ENCODE measurements around the gene ACSL3. TPM values are rescaled to one million over a fixed set of nuclear protein-coding genes. Genes with fewer than 3 reads are reported as not detected.
"Not testable (repeated sequence)": the region's sequence is repeated elsewhere in the genome, so short reads cannot be mapped to it uniquely, and the experiment has no call there.

Gene ACSL3
- total and polyA plus RNA-seq, 10 donors, result 7.5 to 50.2 (median 41.8) TPM

DNA sequence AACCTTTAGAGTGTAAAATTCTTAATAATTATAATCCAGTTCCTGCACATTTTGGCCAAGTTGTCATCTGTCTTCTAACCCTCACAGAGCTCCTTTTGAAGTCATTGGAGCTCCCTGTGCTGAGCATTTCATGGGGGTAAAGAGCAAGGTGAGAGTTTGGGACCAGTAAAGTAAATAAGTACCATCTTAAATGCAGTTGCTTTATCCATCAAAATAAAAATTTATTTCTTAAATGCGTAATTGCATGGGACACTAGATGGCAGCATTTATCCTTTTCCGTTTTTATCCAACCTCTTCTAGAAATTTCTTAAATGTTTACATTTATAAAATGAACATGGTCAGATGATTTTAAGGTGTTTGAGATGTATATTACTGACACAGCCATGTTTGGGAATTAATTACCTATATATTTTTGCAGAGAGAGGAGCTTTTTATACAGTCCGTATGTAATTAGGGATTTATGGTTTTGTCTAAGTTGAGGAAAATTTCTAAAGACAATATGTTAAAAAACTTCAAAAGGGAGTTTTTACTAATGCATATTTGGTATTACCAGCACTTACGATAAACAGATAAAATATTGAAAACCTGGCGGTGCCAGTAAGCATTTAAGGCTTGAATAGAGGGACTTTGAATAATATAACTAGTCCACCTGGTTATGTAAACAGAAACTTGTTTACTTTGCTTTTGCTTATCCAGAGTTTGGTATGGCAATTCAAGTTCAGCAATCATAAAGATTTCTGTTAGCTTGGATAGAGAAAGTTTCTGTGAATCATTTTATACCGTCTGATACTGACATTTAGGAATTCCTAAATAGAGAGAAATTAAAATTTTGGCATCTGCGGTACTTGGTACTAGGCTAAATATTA is 54.5 kb downstream of the ACSL3 start:
- 85 to 92% (median 89%) methylated on average over 7 of the region's 7 CpGs for WGBS, 5 donors
- DNase-seq, result no peak

DNA sequence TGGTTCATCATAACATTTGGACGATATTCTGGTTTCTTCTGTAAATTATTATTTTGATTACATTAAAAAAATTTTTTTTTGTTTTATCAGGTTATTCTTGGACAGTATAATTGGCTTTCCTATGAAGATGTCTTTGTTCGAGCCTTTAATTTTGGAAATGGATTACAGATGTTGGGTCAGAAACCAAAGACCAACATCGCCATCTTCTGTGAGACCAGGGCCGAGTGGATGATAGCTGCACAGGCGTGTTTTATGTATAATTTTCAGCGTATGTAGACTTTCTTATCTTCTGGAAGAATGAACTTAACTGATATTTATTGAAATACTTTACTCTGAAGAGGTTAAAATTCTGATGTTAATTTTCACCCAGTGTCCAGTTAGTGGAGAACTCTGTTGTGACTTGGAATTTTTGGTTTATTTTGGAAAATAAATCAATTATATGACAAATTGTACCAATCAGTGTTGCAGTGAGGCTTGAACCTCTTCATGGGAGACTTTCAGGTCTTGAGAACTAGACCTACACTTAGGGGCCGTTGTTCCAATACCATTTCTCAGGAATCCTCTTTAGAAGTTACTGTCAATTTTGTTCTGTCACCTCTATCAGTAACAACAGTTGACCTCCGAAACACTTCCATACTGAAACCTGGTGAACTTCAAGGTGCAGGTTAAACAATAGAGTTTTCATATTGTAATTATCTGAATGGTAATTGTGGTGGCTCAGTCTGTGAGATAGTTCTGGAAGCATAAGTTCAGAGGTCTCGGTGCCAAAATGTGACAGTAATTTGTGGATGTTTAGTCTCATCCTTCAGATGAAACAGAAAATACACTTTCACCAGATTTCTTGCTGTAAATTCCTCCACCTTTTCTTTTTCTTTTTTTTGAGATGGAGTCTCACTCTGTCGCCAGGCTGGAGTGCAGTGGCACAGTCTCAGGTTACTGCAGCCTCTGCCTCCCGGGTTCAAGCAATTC is 55.7 kb downstream of the ACSL3 start:
- TF ChIP-seq, protein P1, sequence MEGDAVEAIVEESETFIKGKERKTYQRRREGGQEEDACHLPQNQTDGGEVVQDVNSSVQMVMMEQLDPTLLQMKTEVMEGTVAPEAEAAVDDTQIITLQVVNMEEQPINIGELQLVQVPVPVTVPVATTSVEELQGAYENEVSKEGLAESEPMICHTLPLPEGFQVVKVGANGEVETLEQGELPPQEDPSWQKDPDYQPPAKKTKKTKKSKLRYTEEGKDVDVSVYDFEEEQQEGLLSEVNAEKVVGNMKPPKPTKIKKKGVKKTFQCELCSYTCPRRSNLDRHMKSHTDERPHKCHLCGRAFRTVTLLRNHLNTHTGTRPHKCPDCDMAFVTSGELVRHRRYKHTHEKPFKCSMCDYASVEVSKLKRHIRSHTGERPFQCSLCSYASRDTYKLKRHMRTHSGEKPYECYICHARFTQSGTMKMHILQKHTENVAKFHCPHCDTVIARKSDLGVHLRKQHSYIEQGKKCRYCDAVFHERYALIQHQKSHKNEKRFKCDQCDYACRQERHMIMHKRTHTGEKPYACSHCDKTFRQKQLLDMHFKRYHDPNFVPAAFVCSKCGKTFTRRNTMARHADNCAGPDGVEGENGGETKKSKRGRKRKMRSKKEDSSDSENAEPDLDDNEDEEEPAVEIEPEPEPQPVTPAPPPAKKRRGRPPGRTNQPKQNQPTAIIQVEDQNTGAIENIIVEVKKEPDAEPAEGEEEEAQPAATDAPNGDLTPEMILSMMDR (IDR thresholded peaks at IDR 0.05 in 8 of 11, conservative IDR thresholded peaks at IDR 0.05 in 3 of 11), result no peak
- TF ChIP-seq POLR2AphosphoS5 (IDR thresholded peaks at IDR 0.05) (no peak), POLR2A (IDR thresholded peaks at IDR 0.05) (no peak)
- H3K27me3 ChIP-seq (replicated peaks in 1 of 7), result no peaks in the 10 kb centered on the region
- DNase-seq, result no peak
- H3K4me1 ChIP-seq, result peaks cover 0 to 40% (median 26%) of the 10 kb centered on the region in 6 donors
- intact Hi-C loops (cut with DNase I; ENCODE audit: low total_unique reads), result no loop called here
- no peaks in the 10 kb centered on the region for H3K9me3 ChIP-seq
- H3K36me3 ChIP-seq, result peaks cover 0 to 52% (median 22%) of the 10 kb centered on the region in 6 donors
- 92 to 96% (median 95%) methylated on average over 11 of the region's 11 CpGs for whole genome bisulfite sequencing, 5 donors
- H3K4me3 ChIP-seq, result no peak overlapping the region
- H3K27ac ChIP-seq, result no peak overlapping the region

More for the DNA sequence above, 54.5 kb downstream of the ACSL3 start:
- H3K4me3 ChIP-seq, result no peak overlapping the region
- no peaks in the 10 kb centered on the region for H3K27me3 ChIP-seq (replicated peaks in 1 of 7)
- intact Hi-C loops (cut with DNase I; ENCODE audit: low total_unique reads), result no loop called here
- H3K27ac ChIP-seq, result no peak overlapping the region
- H3K9me3 ChIP-seq, result no peaks in the 10 kb centered on the region
- TF ChIP-seq POLR2A (IDR thresholded peaks at IDR 0.05) (no peak), POLR2AphosphoS5 (IDR thresholded peaks at IDR 0.05) (no peak)
- TF ChIP-seq, protein P1 (IDR thresholded peaks at IDR 0.05 in 8 of 11, conservative IDR thresholded peaks at IDR 0.05 in 3 of 11), result peak in 6 of 11 experiments; percentile 23 to 49 (median 35)
- H3K4me1 ChIP-seq, result peaks cover 0 to 46% (median 30%) of the 10 kb centered on the region in 6 donors
- H3K36me3 ChIP-seq, result peaks cover 0 to 52% (median 12%) of the 10 kb centered on the region in 6 donors

DNA sequence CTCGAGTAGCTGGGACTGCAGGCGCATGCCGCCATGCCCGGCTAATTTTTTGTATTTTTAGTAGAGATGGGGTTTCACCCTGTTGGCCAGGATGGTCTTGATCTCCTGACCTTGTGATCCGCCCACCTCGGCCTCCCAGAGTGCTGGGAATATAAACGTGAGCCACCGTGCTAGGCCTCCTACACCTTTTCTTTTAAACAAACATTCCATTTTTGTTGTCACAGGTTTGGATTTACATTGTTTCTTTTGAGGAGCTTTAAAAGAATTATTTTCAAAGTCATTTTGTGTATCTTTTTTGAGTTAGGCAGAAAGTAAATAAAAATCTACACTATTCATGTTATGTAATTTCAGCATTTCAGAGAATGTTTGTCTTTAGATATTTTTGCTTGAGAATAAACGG is 56.4 kb downstream of the ACSL3 start:
- whole genome bisulfite sequencing, 5 donors, result 88 to 93% (median 88%) methylated on average over 9 of the region's 9 CpGs
- H3K27me3 ChIP-seq (replicated peaks in 1 of 7); DNase-seq; intact Hi-C loops (cut with DNase I; ENCODE audit: low total_unique reads); H3K27ac ChIP-seq; H3K4me3 ChIP-seq; H3K9me3 ChIP-seq: not testable (repeated sequence)
- Histone ChIP-seq H3K4me1 (peaks cover 0 to 33% (median 21%) of the 10 kb centered on the region in 6 donors), H3K36me3 (peaks cover 0 to 59% (median 29%) of the 10 kb centered on the region in 6 donors)

DNA sequence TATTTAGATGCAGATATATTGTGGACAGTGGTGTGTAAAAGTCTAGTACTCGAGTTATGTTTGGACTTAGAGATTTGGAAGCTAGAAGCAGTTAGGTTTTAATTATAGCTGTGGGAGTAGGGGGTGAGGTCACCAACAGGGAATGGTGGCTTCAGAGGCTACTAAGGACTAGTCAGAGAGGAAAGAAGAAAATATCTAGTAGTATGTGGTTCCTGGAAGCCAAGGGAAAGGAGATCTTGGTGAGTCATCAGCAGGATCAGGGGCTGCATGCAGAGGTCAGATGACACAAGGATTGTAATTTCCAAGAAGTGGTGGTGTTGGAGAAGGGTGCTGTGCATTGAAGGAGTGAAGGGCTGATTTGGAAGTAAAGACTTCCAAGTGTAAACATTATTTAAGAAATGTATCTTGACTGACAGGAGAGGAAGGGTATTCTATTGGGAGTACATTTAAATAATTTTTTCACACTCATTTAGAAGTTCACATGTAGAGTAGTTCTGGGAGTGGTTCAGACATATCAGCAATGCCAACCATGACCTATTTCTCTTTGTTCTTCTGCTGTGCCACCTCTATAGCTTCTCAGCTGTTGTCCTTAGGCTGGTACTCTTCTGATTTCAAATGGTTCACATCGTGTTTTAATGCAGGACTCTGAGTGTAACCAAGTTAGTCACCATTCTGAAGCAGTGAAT is 59.1 kb downstream of the ACSL3 start:
- H3K4me3 ChIP-seq, result no peak overlapping the region
- H3K4me1 ChIP-seq, result peaks cover 0 to 5% (median under 1%) of the 10 kb centered on the region in 6 donors
- DNase-seq, result no peak
- TF ChIP-seq POLR2A (IDR thresholded peaks at IDR 0.05) (no peak), POLR2AphosphoS5 (IDR thresholded peaks at IDR 0.05) (no peak)
- TF ChIP-seq, protein P1 (IDR thresholded peaks at IDR 0.05 in 8 of 11, conservative IDR thresholded peaks at IDR 0.05 in 3 of 11), result no peak
- intact Hi-C loops (cut with DNase I; ENCODE audit: low total_unique reads), result no loop called here
- peaks cover 0 to 87% (median 50%) of the 10 kb centered on the region in 6 donors for H3K36me3 ChIP-seq
- H3K27me3 ChIP-seq (replicated peaks in 1 of 7), result no peaks in the 10 kb centered on the region
- 87 to 97% (median 95%) methylated on average over 2 of the region's 2 CpGs for WGBS, 5 donors
- H3K9me3 ChIP-seq, result no peaks in the 10 kb centered on the region
- H3K27ac ChIP-seq, result no peak overlapping the region

Data from spleen (tissue), 11 donors.